ENCODE measurements around the gene CSNK1E.
"Not testable (repeated sequence)": the region's sequence is repeated elsewhere in the genome, so short reads cannot be mapped to it uniquely, and the experiment has no call there.

Gene CSNK1E

GRCh38 chr22:38317122-38317994, at the start of gene CSNK1E:
Gene CSNK1E (minus strand): TSS chr22:38317433. CDS start chr22:38314157, 3,276 bp downstream.
- peak; percentile 72 for DNase-seq

- DNase-seq: not testable (repeated sequence)
Observed at GRCh38 chr22:38365829-38366228, 48.6 kb upstream of the CSNK1E start.

- DNase-seq: not testable (repeated sequence)
Observed at GRCh38 chr22:38365174-38365573, 47.9 kb upstream of the CSNK1E start.

GRCh38 chr22:38360560-38360959, 43.3 kb upstream of the CSNK1E start:
- DNase-seq: not testable (repeated sequence)

GRCh38 chr22:38359817-38360216, 42.6 kb upstream of the CSNK1E start:
- DNase-seq: not testable (repeated sequence)

GRCh38 chr22:38357971-38358370, 40.7 kb upstream of the CSNK1E start:
- not testable (repeated sequence) for DNase-seq

- no peak for DNase-seq
Observed at GRCh38 chr22:38355275-38355674, 38.0 kb upstream of the CSNK1E start.

GRCh38 chr22:38353701-38354100, 36.5 kb upstream of the CSNK1E start:
- DNase-seq: no peak

- peak; percentile 71 for DNase-seq
Observed at GRCh38 chr22:38353142-38353629, 36.0 kb upstream of the CSNK1E start.

GRCh38 chr22:38352436-38352835, 35.2 kb upstream of the CSNK1E start:
- DNase-seq: no peak

- DNase-seq: no peak
Observed at GRCh38 chr22:38350444-38351359, 33.5 kb upstream of the CSNK1E start.

GRCh38 chr22:38348751-38349496, 31.7 kb upstream of the CSNK1E start:
- DNase-seq: no peak

GRCh38 chr22:38347944-38348750, 30.9 kb upstream of the CSNK1E start:
- no peak for DNase-seq

- no peak for DNase-seq
Observed at GRCh38 chr22:38347181-38347943, 30.1 kb upstream of the CSNK1E start.

GRCh38 chr22:38346506-38346905, 29.3 kb upstream of the CSNK1E start:
- DNase-seq: no peak

GRCh38 chr22:38345782-38346181, 28.5 kb upstream of the CSNK1E start:
- no peak for DNase-seq

- not testable (repeated sequence) for DNase-seq
Observed at GRCh38 chr22:38339893-38340292, 22.7 kb upstream of the CSNK1E start.

GRCh38 chr22:38338772-38339379, 21.6 kb upstream of the CSNK1E start:
- no peak for DNase-seq

GRCh38 chr22:38336699-38337098, 19.5 kb upstream of the CSNK1E start:
- no peak for DNase-seq

- DNase-seq: no peak
Observed at GRCh38 chr22:38335077-38335476, 17.8 kb upstream of the CSNK1E start.

Data from activated CD4-positive, alpha-beta T cell treated with anti-CD3 and anti-CD28 coated beads, Interleukin-10, Interleukin-2, amounts not matched to agents 100 ng/mL and 50 ng/mL, durations not matched to agents 16 hours and 8 hours (primary cell).